DOHH2 (cell line): ENCODE results near the gene CDK13.

Source experiments
- H3F3A ChIP-seq: fragments of 200-600 bp; sonication (generic), shearing (Covaris generic); 2 replicates; pipeline ENCODE4 v1.6.0; 2016; ENCODE audit warnings: antibody characterized with exemption, mild to moderate bottlenecking; ENCODE audit not compliant: control insufficient read depth, insufficient read depth
- H3K27ac ChIP-seq: fragments of 200-600 bp; sonication (generic); 2 replicates; pipeline ENCODE4 v1.5.1; 2014; ENCODE audit warnings: low read depth, mild to moderate bottlenecking, low read length, moderate library complexity
- H3K27me3 ChIP-seq: fragments of 200-600 bp; sonication (generic); 2 replicates; pipeline ENCODE4 v1.6.1; 2014; ENCODE audit warnings: mild to moderate bottlenecking, low read length, mixed read lengths; ENCODE audit not compliant: control insufficient read depth
- H3K36me3 ChIP-seq: fragments of 200-600 bp; sonication (generic); 2 replicates; pipeline ENCODE4 v1.6.1; 2014; ENCODE audit warnings: mild to moderate bottlenecking, low read length, moderate library complexity, mixed read lengths; ENCODE audit not compliant: control insufficient read depth
- H3K4me1 ChIP-seq: fragments of 200-600 bp; sonication (generic); 2 replicates; pipeline ENCODE4 v1.6.1; 2014; ENCODE audit warnings: mild to moderate bottlenecking, low read length, mixed read lengths; ENCODE audit not compliant: control insufficient read depth
- H3K4me2 ChIP-seq: fragments of 200-600 bp; sonication (generic); 2 replicates; pipeline ENCODE4 v1.6.0; 2014; ENCODE audit warnings: mild to moderate bottlenecking, low read length, moderate library complexity
- H3K4me3 ChIP-seq: fragments of 200-600 bp; sonication (generic); 2 replicates; pipeline ENCODE4 v1.5.1; 2014; ENCODE audit warnings: mild to moderate bottlenecking, low read length, mixed read lengths
- H3K79me2 ChIP-seq: fragments of 200-600 bp; sonication (generic); 2 replicates; pipeline ENCODE4 v1.6.1; 2014; ENCODE audit warnings: mild to moderate bottlenecking, low read length, mixed read lengths; ENCODE audit not compliant: control insufficient read depth
- H3K9me2 ChIP-seq: fragments of 200-600 bp; sonication (generic); replicated peaks from 2 replicates; pipeline ENCODE4 v1.6.1; 2014; ENCODE audit warnings: mild to moderate bottlenecking, low read length, mixed read lengths; ENCODE audit not compliant: control insufficient read depth
- H3K9me3 ChIP-seq: fragments of 200-600 bp; sonication (generic); 2 replicates; pipeline ENCODE4 v1.6.1; 2014; ENCODE audit warnings: antibody characterized with exemption, low read length, mixed read lengths; ENCODE audit not compliant: control insufficient read depth, insufficient read depth
- H4K20me1 ChIP-seq: fragments of 200-600 bp; sonication (generic); 2 replicates; pipeline ENCODE4 v1.6.0; 2014; ENCODE audit warnings: low read depth, mild to moderate bottlenecking, antibody characterized with exemption, low read length, moderate library complexity; ENCODE audit not compliant: control insufficient read depth, insufficient read depth
- EZH2phosphoT487 ChIP-seq: fragments of 200-600 bp; sonication (generic); IDR thresholded peaks from 2 replicates; pipeline ENCODE4 v1.6.1; 2017; ENCODE audit warnings: borderline replicate concordance, mild to moderate bottlenecking, antibody characterized with exemption, low read length, moderate library complexity, mixed read lengths
- TF ChIP-seq, protein P1 (sequence below): fragments of 200-600 bp; sonication (generic); IDR thresholded peaks from one replicate; pipeline ENCODE4 v1.5.1; 2014; ENCODE audit warnings: antibody characterized with exemption, mild to moderate bottlenecking, low read depth, low read length; ENCODE audit not compliant: poor library complexity, severe bottlenecking

CDK13 gene

DNA sequence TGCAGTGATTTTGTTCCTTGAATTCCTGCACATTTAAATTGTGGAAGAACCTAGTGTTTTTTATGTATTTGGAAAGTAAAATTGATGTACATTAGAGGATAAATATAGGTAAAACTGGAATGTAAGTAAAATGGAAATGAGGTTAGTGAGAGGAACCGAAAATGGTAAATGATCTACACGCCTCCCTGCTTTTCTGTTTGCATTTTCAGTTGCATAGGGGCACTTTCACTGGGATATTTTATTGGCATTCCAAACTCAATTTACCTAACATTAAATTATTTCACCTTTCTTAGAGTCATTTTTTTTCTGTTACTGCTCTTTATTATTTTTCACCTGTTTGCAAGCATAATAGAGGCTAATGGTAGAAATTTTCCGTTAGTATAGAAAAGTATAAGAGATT is 8.0 kb downstream of the CDK13 start:
- Histone ChIP-seq H3K4me2 (peak overlapping the region; percentile 43), H3K27ac (no peak overlapping the region)

GRCh38 chr7:39967406-39968161 is 17.5 kb downstream of the CDK13 start:
- TF ChIP-seq, protein P1, sequence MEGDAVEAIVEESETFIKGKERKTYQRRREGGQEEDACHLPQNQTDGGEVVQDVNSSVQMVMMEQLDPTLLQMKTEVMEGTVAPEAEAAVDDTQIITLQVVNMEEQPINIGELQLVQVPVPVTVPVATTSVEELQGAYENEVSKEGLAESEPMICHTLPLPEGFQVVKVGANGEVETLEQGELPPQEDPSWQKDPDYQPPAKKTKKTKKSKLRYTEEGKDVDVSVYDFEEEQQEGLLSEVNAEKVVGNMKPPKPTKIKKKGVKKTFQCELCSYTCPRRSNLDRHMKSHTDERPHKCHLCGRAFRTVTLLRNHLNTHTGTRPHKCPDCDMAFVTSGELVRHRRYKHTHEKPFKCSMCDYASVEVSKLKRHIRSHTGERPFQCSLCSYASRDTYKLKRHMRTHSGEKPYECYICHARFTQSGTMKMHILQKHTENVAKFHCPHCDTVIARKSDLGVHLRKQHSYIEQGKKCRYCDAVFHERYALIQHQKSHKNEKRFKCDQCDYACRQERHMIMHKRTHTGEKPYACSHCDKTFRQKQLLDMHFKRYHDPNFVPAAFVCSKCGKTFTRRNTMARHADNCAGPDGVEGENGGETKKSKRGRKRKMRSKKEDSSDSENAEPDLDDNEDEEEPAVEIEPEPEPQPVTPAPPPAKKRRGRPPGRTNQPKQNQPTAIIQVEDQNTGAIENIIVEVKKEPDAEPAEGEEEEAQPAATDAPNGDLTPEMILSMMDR, result no peak
- no peak for TF ChIP-seq EZH2phosphoT487
- Histone ChIP-seq H3K9me2 (no peaks in the 10 kb centered on the region), H3K4me2 (no peak overlapping the region), H3K4me1 (peaks cover 58% of the 10 kb centered on the region), H3K9me3 (no peaks in the 10 kb centered on the region), H3K36me3 (no peaks in the 10 kb centered on the region; the same call in none of the 2 replicates), H4K20me1 (peaks cover 10% of the 10 kb centered on the region; the same call in 1 of the 2 replicates), H3K4me3 (no peak overlapping the region), H3K79me2 (peaks cover 93% of the 10 kb centered on the region), H3K27me3 (no peaks in the 10 kb centered on the region), H3K27ac (no peak overlapping the region), H3F3A (peaks cover 5% of the 10 kb centered on the region; the same call in 1 of the 2 replicates)

More for the DNA sequence above, 8.0 kb downstream of the CDK13 start:
- Histone ChIP-seq H3F3A (no peaks in the 10 kb centered on the region), H3K27me3 (no peaks in the 10 kb centered on the region), H3K4me1 (peaks cover 51% of the 10 kb centered on the region), H3K9me2 (no peaks in the 10 kb centered on the region), H4K20me1 (peaks cover 24% of the 10 kb centered on the region), H3K36me3 (peaks cover 52% of the 10 kb centered on the region), H3K4me3 (peak overlapping the region; percentile 28), H3K9me3 (peaks cover 5% of the 10 kb centered on the region), H3K79me2 (peaks cover 96% of the 10 kb centered on the region)
- TF ChIP-seq EZH2phosphoT487, result no peak

- Histone ChIP-seq H3K79me2 (peaks cover 99% of the 10 kb centered on the region), H4K20me1 (peaks cover 17% of the 10 kb centered on the region)
These were observed 19.4 kb downstream of the CDK13 start for GRCh38 chr7:39969431-39969830.

DNA sequence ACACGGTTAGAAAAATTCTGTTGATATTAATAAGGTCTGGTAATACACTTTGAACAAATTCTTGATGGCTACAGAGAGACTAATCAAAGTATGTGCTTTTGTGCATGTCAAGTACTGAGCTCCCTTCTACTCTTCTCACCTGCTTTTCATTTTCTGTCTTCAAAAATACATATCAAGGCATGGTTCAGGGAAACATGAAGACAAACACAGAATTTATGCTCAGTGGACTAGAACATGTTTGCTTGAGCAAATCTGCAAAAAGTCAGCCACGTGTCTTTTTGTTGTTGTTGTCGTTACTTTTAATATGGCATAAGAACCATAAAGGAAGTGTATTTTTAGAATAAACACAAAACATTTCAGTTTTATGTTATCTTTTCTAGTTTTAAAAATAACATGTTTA is 21.9 kb downstream of the CDK13 start:
- Histone ChIP-seq H3K4me3 (peak overlapping the region; percentile 31), H3K27ac (peak overlapping the region; percentile 63), H3K36me3 (no peaks in the 10 kb centered on the region; the same call in none of the 2 replicates), H3K27me3 (no peaks in the 10 kb centered on the region), H3K9me2 (no peaks in the 10 kb centered on the region), H3F3A (peaks cover 11% of the 10 kb centered on the region), H4K20me1 (peaks cover 19% of the 10 kb centered on the region), H3K9me3 (no peaks in the 10 kb centered on the region), H3K4me2 (peak overlapping the region; percentile 57), H3K4me1 (peaks cover 100% of the 10 kb centered on the region), H3K79me2 (peaks cover 100% of the 10 kb centered on the region)
- no peak for TF ChIP-seq EZH2phosphoT487
- TF ChIP-seq, protein P1, result no peak

More at GRCh38 chr7:39969431-39969830, 19.4 kb downstream of the CDK13 start:
- peaks cover 8% of the 10 kb centered on the region; the same call in 1 of the 2 replicates for H3F3A ChIP-seq
- peak overlapping the region; percentile 12; the same call in 1 of the 2 replicates for H3K4me3 ChIP-seq
- no peaks in the 10 kb centered on the region for H3K9me2 ChIP-seq
- H3K27ac ChIP-seq, result no peak overlapping the region
- no peaks in the 10 kb centered on the region for H3K27me3 ChIP-seq
- no peaks in the 10 kb centered on the region; the same call in none of the 2 replicates for H3K36me3 ChIP-seq
- peaks cover 76% of the 10 kb centered on the region for H3K4me1 ChIP-seq
- H3K4me2 ChIP-seq, result peak overlapping the region; percentile 57
- H3K9me3 ChIP-seq, result no peaks in the 10 kb centered on the region
- TF ChIP-seq, protein P1, result no peak
- no peak for TF ChIP-seq EZH2phosphoT487
